IPS DF 4.7 (cell line): ENCODE measurements around the gene FAM193B.

ENCODE experiments used
- DNase-seq: peaks from one replicate; pipeline ENCODE4 v3.0.0-alpha.2; 2013; ENCODE audit warnings: low spot score; ENCODE audit errors: extremely low read depth

FAM193B gene

DNA sequence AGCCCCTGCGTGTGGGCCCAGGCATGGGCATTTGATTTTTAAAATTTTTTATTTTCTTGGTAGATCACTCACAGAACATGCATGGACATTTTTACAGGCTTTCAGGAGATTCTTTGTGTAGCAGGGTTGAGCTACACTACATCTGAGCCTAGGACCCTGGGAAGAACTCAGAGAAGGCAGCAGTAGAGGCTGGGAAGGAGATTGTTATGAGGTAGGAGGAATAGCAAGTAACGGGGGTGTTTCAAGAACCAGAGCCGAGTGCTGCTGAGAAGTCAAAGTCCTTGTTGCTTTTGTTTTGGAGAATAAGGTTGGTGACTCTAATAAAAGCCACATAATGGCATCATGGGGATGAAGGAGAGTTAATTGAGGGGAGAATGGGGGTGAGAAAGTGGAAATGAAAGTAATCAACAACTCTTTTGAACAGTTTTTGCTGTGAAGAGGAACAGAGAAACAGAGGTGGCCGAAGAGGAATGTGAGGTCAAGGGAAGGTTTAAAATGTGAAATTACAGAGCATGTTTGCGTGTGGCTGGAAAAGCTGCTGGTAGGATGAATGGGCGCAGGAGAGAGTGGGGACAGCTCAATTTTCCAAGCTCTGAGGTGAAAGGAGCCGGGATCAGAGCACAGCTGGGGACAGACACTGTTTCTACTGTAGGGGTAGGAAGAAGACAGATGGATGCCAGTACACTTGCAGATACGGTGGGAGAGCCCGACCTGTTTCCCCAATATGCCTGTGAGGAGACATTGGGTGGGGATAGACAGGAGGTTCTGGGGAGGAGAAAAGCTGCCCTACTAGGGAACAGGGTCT lies 52.3 kb downstream of the FAM193B start:
- DNase-seq = no peak

DNA sequence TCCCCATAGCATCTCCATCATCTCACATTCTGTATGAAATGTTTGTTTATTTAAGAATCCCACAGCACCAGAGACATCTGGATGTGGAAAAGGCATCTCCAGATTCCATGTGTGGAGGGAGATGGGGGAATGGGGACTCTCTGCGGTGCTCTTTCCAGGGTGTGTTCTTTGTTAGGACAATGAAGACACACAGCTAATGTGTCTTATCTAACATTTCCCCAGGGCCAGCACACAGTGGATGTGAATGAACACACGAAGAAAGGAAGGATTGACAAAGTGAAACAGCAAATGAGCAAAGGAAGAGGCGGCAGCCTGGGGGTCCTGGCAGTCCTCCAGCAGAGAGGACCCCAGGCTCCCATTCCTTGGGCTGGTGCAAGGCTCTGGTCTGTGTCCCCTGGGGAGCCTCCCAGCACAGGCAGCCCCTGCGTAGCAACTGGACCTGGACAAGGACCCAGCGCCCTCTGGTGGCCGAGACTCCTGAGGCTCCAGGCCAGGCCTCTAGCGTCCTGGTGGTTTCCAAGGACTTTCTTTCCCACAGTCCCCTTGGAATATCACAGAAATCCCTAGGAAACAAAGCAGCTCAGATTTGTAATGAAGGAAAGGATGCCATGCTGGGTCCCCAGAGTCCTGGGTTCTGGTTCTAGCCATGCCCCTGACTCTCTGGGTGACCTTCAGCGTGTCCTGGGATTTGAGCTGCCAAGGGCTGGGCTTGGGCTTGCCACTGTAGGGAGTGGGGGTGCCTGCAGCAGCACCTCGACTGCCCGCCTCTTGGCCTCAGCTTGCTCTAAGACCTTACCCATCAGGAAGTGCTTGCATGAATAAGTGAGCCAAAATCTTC lies 53.5 kb downstream of the FAM193B start:
- DNase-seq = no peak

DNA sequence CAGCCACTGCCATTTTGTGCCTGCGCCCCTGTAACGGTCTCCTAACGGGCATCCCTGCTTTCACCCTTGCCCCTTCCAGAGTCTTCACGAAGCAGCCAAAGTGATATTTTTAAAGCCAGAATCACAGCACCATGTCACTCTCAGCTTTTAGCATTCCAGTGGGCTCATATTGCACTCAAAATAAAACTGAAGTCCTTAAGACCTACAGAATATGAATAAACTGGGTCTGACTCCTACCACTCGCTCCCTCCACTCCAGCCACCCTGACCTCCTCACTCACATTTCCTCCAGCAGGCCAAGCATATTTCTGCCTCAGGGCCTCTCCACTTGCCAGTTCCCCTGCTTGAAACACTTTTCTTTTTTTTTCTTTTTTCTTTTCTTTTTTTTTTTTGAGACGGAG lies 54.5 kb downstream of the FAM193B start:
- no peak for DNase-seq

GRCh38 chr5:177498013-177498787 lies 56.2 kb downstream of the FAM193B start:
- no peak for DNase-seq

DNA sequence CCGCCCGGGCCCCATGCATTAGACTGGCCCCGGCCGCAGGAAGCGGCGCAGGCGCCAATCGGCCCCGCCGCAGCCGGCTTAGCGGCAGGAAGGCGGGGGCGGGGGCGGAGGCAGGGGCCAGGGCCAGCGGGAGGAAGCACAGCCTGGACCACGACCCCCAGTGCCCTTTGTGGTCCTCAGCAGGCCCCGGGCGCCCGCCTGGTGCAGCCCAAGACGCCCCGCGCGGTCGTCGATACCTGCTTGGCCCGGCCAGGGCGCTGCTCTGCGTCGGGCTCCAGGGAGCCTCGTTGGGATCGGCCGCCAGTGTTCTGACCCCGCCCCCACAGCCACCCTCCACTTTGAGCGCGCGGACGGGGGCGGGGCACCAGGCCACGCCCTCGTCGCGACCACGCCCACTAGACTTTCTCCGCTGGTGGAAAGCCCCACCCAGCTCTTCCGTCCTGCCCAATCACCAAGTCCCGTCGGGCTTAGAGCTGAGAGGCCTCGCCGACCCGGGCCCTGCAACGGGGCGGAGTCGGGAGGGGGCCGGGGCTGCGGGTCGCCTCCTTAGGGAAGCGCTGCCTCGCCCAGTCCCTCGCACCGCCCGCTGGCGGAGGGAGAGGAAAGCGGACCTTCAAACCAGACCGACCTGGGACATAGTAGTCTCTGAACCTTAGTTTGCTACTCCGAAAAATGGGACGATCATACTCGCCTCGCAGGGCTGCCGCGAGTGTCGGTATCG lies 56.9 kb downstream of the FAM193B start, which contains the start of gene PDLIM7:
Gene PDLIM7, minus strand, starts transcription at position 313 of the 721 bp plus-strand sequence. CDS start 1,092 bp downstream, outside the sequence.
- DNase-seq = no peak

GRCh38 chr5:177496727-177497291 lies 57.6 kb downstream of the FAM193B start:
- no peak for DNase-seq

DNA sequence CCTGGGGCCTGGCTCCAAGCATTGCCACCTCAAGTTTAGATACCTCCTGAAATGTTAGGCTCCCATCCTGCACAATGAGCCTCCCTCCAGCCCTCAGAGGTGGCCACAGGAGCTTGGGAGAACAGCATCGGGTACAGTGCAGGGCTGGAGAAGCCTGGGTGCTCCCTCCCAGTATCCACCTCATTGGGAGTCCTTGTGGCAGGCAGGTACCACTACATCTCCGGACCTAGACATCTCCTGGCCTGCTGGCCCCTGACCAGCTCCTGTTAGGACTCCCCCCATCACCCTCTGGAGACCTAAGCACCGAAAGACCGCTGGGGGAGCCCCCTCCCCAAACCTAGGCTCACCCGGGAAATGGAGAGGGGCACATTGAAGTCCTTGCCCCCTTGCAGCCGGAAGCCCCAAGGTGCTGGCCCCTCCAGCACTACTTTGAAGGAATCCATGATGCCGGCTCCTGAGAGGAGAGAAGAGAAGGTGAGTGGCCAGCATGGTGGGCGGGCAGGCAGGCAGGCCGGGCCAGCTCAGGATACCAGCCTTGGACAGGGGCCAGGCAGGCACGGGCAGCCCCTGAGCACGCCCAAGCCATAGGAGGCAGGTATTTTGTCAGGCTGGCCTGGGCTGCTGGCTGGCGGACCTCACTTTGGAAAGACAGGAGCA lies 58.2 kb downstream of the FAM193B start:
- DNase-seq = no peak

- DNase-seq = no peak
Measured at GRCh38 chr5:177495243-177496060, 58.9 kb downstream of the FAM193B start.

DNA sequence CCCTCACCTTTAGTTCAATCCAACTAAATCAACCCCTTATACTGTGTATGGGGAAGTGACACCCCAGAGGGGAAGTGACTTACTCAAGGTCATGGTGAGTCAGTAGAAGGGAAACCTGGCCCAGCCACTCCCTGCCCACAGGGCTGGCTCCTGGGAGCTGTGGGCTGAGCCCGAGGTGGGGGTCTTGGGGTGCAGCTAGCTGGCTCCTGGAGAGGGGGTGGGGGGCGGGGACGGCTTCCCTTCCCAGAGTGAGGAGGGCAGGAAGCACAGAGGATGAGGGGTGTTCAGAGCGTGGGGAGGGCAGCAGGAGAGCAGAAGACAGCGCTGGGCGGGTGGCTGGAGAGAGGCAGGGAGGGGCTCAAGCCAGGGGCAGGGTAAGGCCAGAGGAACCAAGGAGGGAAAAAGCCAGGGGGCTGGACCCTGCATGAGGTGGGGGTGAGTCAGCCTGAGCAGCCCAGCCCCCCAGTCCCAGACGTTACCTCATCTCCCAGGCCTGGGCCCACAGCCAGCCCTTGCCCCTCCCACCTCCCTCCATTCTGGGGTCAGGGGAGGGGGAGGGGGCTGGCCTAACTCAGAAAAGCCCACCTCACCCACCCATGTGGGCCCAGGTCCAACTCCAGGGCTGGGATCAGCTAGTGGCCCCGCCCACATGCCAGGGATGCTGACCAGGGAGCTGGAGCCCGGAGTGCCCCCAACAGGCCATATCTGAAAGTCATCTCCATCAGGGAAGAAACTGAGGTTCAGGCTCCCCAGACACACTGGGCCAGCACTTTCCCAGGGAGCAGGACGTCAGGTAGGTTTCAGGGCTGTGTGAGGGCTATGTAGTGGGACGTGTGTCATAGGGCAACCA lies 59.8 kb downstream of the FAM193B start:
- no peak for DNase-seq

GRCh38 chr5:177493795-177494345 lies 60.5 kb downstream of the FAM193B start:
- no peak for DNase-seq

DNA sequence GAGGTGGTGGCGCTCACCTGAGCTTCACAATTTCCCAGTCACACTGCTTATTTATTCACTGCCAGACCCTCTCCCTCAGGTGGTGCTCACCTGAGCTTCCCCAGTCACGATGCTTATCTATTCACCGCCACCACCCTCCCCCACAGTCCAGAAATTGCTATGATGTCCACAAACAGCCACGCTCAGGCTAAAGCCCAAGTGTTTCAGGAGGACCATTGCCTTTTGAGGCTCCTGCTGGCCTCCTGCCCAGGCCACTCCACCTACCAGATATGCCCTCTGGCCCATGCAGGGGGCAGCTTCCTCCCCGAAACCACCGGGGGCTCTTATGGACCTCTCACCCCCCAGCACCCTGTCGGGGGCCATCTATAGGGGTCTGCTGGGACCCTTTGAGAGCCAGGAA lies 61.5 kb downstream of the FAM193B start:
- DNase-seq = no peak

- DNase-seq = no peak
Measured at GRCh38 chr5:177491983-177492746, 62.2 kb downstream of the FAM193B start.

GRCh38 chr5:177491429-177491945 lies 62.9 kb downstream of the FAM193B start:
- no peak for DNase-seq

DNA sequence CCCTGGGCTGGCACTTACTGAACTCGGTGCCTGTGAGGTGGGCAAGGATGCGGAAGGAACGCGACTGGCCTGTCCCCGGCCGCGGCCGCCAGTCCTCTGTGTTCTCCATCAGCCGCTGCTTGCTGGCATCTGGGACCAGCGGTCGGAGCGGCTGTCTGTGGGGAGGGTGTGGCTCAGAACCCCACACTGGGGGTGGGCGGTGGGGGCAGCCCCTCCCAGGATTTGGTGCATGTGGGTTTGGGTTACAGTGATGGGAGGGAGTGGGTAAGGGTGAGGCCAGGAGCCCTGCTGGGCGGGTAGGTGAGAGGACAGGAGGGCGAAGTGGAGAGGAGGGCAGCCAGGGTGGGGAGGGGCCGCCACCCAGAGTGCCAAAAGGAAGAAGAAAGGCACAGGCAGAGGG lies 63.4 kb downstream of the FAM193B start:
- no peak for DNase-seq

DNA sequence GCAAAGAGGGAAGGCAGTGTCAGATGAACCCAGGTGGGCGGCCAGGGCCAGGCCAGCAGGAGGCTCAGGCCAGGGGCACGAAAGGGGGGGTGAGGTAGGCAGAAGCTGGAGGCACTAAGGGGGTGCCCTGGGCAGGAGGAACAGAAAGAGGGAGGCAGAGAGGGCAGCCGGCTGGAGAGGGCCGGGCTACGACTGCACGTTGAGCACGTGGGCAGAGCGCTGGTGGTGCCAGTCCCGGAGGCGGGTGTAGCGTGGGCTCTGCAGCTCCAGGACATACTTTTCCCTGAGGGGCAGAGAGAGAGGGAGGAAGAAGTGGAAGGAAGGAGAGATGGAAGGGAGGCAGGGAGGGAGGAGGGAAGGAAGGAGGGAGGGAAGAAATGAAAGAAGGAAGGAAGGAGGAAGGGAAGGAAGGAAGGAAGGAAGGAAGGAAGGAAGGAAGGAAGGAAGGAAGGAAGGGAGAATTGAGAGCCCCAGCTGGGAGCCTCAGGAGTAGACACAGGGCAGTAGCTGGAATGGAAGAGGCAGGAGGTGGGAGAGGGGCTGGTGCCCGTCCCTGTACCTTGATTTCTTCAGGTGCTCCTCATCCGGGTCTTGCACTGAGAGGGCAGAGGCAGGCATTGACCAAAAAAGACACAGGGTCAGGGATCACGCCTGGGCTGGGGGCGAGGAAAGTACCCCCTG lies 63.9 kb downstream of the FAM193B start:
- DNase-seq = no peak

DNA sequence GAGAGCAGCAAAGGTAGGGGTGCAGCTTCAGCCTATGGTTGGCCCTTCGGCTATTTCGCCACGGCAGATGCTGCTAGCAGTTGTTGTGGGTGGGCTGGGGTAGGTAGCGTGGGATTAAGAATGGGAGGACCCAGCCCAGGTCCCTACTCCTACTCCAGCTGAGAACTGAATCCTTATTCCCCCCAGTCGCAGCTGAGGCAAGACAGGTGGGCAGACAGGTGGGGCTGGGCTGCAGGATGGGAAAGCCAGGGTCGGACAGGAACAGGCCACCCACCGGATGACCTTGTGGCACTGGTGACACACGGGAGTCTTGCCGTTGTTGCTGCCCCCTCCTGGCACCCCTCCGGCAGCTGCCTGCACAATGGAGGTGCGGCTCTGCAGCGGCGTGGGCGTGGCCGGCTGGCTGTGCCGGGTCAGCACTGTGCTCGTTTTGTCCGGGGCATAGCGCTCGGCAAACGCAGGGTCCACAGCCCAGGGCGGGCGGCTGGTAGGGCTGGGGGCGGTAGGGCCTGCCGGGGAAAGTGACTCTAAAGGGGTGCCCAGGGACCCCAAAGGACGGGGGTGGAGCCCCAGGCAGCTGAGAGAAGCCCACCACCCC lies 65.1 kb downstream of the FAM193B start:
- no peak for DNase-seq
